Natural killer cell (primary cell): Measurements from ENCODE around the gene C22orf23. TPM values are rescaled to one million over a fixed set of nuclear protein-coding genes. Genes with fewer than 3 reads are reported as not detected.
A peak's percentile ranks its signal among the peaks of the same experiment; 100 is the strongest.

ENCODE experiments used
- ATAC-seq, 3 donors: fragments of 150-1000 bp in 2 of 3; fragments of 200-7000 bp in 1 of 3; cut with Tn5 transposase; 1 replicate in 1 of 3; 2 replicates in 2 of 3; pipeline ENCODE4 v1.10.0; 2021; ENCODE audit warnings: mild to moderate bottlenecking in 2 of 3, moderate library complexity in 2 of 3
- DNase-seq, 2 donors: peaks; one replicate each; pipeline versions ENCODE4 v3.0.0 to v3.0.0-alpha.2; 2013 to 2021; ENCODE audit warnings: mixed read lengths in 1 of 2
- H3K27ac ChIP-seq: one replicate; pipeline ENCODE4 v1.5.1; 2013; ENCODE audit warnings: mild to moderate bottlenecking, low read length
- H3K27me3 ChIP-seq: one replicate; pipeline ENCODE4 v1.6.1; 2013; ENCODE audit warnings: low read length; ENCODE audit not compliant: control insufficient read depth, insufficient read depth
- H3K36me3 ChIP-seq: one replicate; pipeline ENCODE4 v1.6.1; 2013; ENCODE audit warnings: low read length; ENCODE audit not compliant: control insufficient read depth, insufficient read depth
- H3K4me1 ChIP-seq: one replicate; pipeline ENCODE4 v1.6.1; 2013; ENCODE audit warnings: low read length; ENCODE audit not compliant: control insufficient read depth, insufficient read depth
- H3K4me3 ChIP-seq: one replicate; pipeline ENCODE4 v1.5.1; 2013; ENCODE audit warnings: low read length
- H3K9me3 ChIP-seq: one replicate; pipeline ENCODE4 v1.6.1; 2013; ENCODE audit warnings: low read length; ENCODE audit not compliant: control insufficient read depth, insufficient read depth
- H3K27ac Mint-ChIP-seq, 2 donors: one replicate each; pipeline ENCODE4 v1.8.0; 2022; ENCODE audit warnings: mild to moderate bottlenecking in 2 of 2, mixed read lengths in 2 of 2, moderate library complexity in 1 of 2
- H3K27me3 Mint-ChIP-seq, 2 donors: one replicate each; pipeline ENCODE4 v1.8.0; 2022; ENCODE audit warnings: low read depth in 2 of 2, mixed read lengths in 2 of 2
- H3K36me3 Mint-ChIP-seq: one replicate; pipeline ENCODE4 v1.8.0; 2022; ENCODE audit warnings: mixed read lengths
- H3K4me1 Mint-ChIP-seq, 2 donors: one replicate each; pipeline ENCODE4 v1.8.0; 2022; ENCODE audit warnings: mixed read lengths in 2 of 2
- H3K4me3 Mint-ChIP-seq: one replicate; pipeline ENCODE4 v1.8.0; 2022; ENCODE audit warnings: mild to moderate bottlenecking, moderate library complexity, mixed read lengths
- H3K9me3 Mint-ChIP-seq, 2 donors: one replicate each; pipeline ENCODE4 v1.8.0; 2022; ENCODE audit warnings: mixed read lengths in 2 of 2
- CTCF ChIP-seq: fragments of 200-600 bp; IDR thresholded peaks from one replicate; pipeline ENCODE4 v1.8.0; 2022; ENCODE audit warnings: antibody characterized with exemption
- WGBS: methylation state at CpG from one replicate; pipeline ENCODE4 v1.1.7; 2013; ENCODE audit warnings: missing lambda C conversion rate; ENCODE audit not compliant: insufficient coverage; 5-methylcytosine and 5-hydroxymethylcytosine counted together
- intact Hi-C: fragments of 100-400 bp; cut with micrococcal nuclease; formaldehyde crosslinking; loops from one replicate; pipeline ENCODE4 v1.14.2; 2022
- total RNA-seq, 4 donors: library from RNA; stranded (reverse); fragments of 120-200 nt in 1 of 4; gene quantifications; one replicate each; pipeline versions ENCODE4 v1.2.3 to v1.2.4, GENCODE V29; 2013 to 2022

The C22orf23 gene
- total RNA-seq, 3 donors from 2014 or later (not counting 1 experiment from before 2014, with no cell fraction given) = not detected

GRCh38 chr22:37922191-37922590 lies 31.2 kb downstream of the C22orf23 start:
- ATAC-seq (no peak), DNase-seq (no peak)
- Histone ChIP-seq H3K4me1 (peaks cover 5% of the 10 kb centered on the region), H3K27ac (no peak overlapping the region), H3K4me3 (no peak overlapping the region), H3K9me3 (no peaks in the 10 kb centered on the region), H3K36me3 (peaks cover 51% of the 10 kb centered on the region), H3K27me3 (no peaks in the 10 kb centered on the region)
- Mint-ChIP-seq H3K9me3 (no peaks in the 10 kb centered on the region), H3K4me1 (peaks cover 6% of the 10 kb centered on the region in 2 donors), H3K36me3 (no peaks in the 10 kb centered on the region), H3K4me3 (no peak overlapping the region), H3K27ac (no peak overlapping the region), H3K27me3 (no peaks in the 10 kb centered on the region)
- 95% methylated on average over 8 of the region's 11 CpGs for WGBS
- TF ChIP-seq CTCF = no peak
- intact Hi-C loops = no loop called here

GRCh38 chr22:37920126-37920525 lies 33.3 kb downstream of the C22orf23 start:
- H3K27ac ChIP-seq = no peak overlapping the region
- intact Hi-C loops = no loop called here
- no peaks in the 10 kb centered on the region for H3K36me3 Mint-ChIP-seq
- peak overlapping the region; percentile 65 for H3K4me3 Mint-ChIP-seq
- ATAC-seq (no peak), DNase-seq (no peak)
- no peaks in the 10 kb centered on the region for H3K27me3 ChIP-seq
- no peaks in the 10 kb centered on the region for H3K27me3 Mint-ChIP-seq
- peaks cover 5% of the 10 kb centered on the region for H3K4me1 ChIP-seq
- H3K36me3 ChIP-seq = peaks cover 39% of the 10 kb centered on the region
- TF ChIP-seq CTCF = no peak
- peaks cover 6% of the 10 kb centered on the region in 2 donors for H3K4me1 Mint-ChIP-seq
- no peaks in the 10 kb centered on the region for H3K9me3 ChIP-seq
- H3K27ac Mint-ChIP-seq = peak overlapping the region; percentile 74 to 79
- WGBS = 33% methylated on average over 5 of the region's 5 CpGs
- no peak overlapping the region for H3K4me3 ChIP-seq
- no peaks in the 10 kb centered on the region for H3K9me3 Mint-ChIP-seq

GRCh38 chr22:37918580-37919270 lies 34.7 kb downstream of the C22orf23 start:
- TF ChIP-seq CTCF = no peak
- intact Hi-C loops = no loop called here
- H3K4me3 Mint-ChIP-seq = no peak overlapping the region
- Histone ChIP-seq H3K27me3 (no peaks in the 10 kb centered on the region), H3K9me3 (no peaks in the 10 kb centered on the region), H3K27ac (no peak overlapping the region), H3K36me3 (peaks cover 32% of the 10 kb centered on the region), H3K4me1 (peaks cover 5% of the 10 kb centered on the region), H3K4me3 (no peak overlapping the region)
- no peaks in the 10 kb centered on the region for H3K36me3 Mint-ChIP-seq
- ATAC-seq (no peak), DNase-seq (no peak)
- 92% methylated on average over 25 of the region's 25 CpGs for WGBS
- no peak overlapping the region for H3K27ac Mint-ChIP-seq
- peaks cover 6% of the 10 kb centered on the region in 2 donors for H3K4me1 Mint-ChIP-seq
- H3K9me3 Mint-ChIP-seq = no peaks in the 10 kb centered on the region
- no peaks in the 10 kb centered on the region for H3K27me3 Mint-ChIP-seq
